ENCODE measurements around the gene HES7. TPM values are rescaled to one million over a fixed set of nuclear protein-coding genes. Genes with fewer than 3 reads are reported as not detected.

The HES7 gene
- total and polyA plus RNA-seq, 9 of the 15 experiments (the other 6 are each of a cell fraction or from before 2014, with no cell fraction given): 0.03 to 1.7 (median 0.14) TPM; not detected in 1

DNA sequence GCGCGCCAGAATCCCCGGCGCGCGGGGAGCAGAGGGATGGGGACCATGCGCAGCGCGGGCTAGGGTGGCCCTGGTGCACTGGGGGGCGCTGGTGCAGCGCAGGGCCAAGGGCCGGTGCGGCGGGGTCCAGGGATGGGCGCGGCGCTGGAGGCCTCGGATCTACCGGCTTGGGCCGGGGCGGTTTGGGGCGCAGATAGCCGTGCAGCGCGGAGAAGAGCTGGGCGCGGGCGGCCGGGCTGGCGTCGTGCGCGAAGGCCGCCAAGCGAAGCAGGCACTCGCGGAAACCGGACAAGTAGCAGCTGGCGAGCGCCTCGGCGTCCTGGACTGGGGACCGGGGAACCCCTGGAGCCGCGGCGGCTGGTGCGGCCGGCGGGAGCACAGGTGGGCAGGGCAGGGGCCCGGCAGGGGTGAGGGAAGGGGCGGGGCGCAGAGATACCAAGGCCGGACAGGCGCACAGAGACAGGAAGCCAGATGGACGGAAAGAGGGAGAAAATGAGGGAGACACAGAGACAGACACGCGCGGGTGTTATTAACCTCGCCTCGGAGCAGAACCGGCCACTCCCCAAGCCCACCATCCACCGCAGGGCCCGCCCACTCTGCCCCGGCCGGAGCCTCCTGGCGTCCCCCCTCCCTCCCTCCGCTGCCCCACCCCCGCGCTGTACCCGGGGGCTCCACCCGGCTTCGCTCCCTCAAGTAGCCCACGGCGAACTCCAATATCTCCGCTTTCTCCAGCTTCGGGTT lies 2.1 kb downstream of the HES7 start (continued):
- TF ChIP-seq, protein P1, sequence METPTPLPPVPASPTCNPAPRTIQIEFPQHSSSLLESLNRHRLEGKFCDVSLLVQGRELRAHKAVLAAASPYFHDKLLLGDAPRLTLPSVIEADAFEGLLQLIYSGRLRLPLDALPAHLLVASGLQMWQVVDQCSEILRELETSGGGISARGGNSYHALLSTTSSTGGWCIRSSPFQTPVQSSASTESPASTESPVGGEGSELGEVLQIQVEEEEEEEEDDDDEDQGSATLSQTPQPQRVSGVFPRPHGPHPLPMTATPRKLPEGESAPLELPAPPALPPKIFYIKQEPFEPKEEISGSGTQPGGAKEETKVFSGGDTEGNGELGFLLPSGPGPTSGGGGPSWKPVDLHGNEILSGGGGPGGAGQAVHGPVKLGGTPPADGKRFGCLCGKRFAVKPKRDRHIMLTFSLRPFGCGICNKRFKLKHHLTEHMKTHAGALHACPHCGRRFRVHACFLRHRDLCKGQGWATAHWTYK (CRISPR knock-in tag; IDR thresholded peaks at IDR 0.05): no peak
- no peak for TF ChIP-seq RFX1 (IDR thresholded peaks at IDR 0.05)
- TF ChIP-seq KHSRP (IDR thresholded peaks at IDR 0.05): no peak
- TF ChIP-seq GATAD2A (IDR thresholded peaks at IDR 0.05): no peak
- TF ChIP-seq SETDB1 (IDR thresholded peaks at IDR 0.05; ENCODE audit: low read length): no peak
- TF ChIP-seq, protein P2, sequence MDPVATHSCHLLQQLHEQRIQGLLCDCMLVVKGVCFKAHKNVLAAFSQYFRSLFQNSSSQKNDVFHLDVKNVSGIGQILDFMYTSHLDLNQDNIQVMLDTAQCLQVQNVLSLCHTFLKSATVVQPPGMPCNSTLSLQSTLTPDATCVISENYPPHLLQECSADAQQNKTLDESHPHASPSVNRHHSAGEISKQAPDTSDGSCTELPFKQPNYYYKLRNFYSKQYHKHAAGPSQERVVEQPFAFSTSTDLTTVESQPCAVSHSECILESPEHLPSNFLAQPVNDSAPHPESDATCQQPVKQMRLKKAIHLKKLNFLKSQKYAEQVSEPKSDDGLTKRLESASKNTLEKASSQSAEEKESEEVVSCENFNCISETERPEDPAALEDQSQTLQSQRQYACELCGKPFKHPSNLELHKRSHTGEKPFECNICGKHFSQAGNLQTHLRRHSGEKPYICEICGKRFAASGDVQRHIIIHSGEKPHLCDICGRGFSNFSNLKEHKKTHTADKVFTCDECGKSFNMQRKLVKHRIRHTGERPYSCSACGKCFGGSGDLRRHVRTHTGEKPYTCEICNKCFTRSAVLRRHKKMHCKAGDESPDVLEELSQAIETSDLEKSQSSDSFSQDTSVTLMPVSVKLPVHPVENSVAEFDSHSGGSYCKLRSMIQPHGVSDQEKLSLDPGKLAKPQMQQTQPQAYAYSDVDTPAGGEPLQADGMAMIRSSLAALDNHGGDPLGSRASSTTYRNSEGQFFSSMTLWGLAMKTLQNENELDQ (CRISPR knock-in tag; IDR thresholded peaks at IDR 0.05; ENCODE audit: borderline replicate concordance): no peak
- TF ChIP-seq SIRT6 (IDR thresholded peaks at IDR 0.05; ENCODE audit: low read depth, low read length): no peak
- no peak for TF ChIP-seq CEBPB (tag; IDR thresholded peaks at IDR 0.05)
- TF ChIP-seq ZBTB1 (CRISPR knock-in tag; IDR thresholded peaks at IDR 0.05; ENCODE audit: borderline replicate concordance, low read depth): no peak
- 0 out of 2 replicates have a peak, but pooled peaks have one; percentile 11 for TF ChIP-seq HCFC1 (IDR thresholded peaks at IDR 0.05; ENCODE audit: low read depth, low read length)
- no peak for TF ChIP-seq NUFIP1 (IDR thresholded peaks at IDR 0.05; ENCODE audit: partially characterized antibody)
- TF ChIP-seq PHB (CRISPR knock-in tag; IDR thresholded peaks at IDR 0.05): no peak
- TF ChIP-seq KDM4B (IDR thresholded peaks at IDR 0.05; ENCODE audit: borderline replicate concordance in 2 of 2, low read depth in 1 of 2): no peak
- no peak for TF ChIP-seq SFPQ (IDR thresholded peaks at IDR 0.05; ENCODE audit: low read depth, low read length)
- TF ChIP-seq FOSL1 (tag; conservative IDR thresholded peaks at IDR 0.05): no peak
- no peak for TF ChIP-seq POLR2AphosphoS5 (IDR thresholded peaks at IDR 0.05; ENCODE audit: control insufficient read depth, insufficient read depth, low read depth, low read length)
- TF ChIP-seq KLF16 (IDR thresholded peaks at IDR 0.05): no peak
- TF ChIP-seq POLR2H (tag; IDR thresholded peaks at IDR 0.05; ENCODE audit: low read depth): no peak
- TF ChIP-seq FOXJ3 (CRISPR knock-in tag; IDR thresholded peaks at IDR 0.05): no peak
- TF ChIP-seq PTTG1 (tag; IDR thresholded peaks at IDR 0.05; ENCODE audit: low read depth): no peak
- TF ChIP-seq MEF2A (IDR thresholded peaks at IDR 0.05; ENCODE audit: control insufficient read depth, low read depth, low read length): no peak
- TF ChIP-seq SMARCA5 (IDR thresholded peaks at IDR 0.05): no peak
- no peak for TF ChIP-seq CBX2 (IDR thresholded peaks at IDR 0.05; ENCODE audit: insufficient read depth, low read length, poor library complexity, severe bottlenecking)
- TF ChIP-seq RBM14 (IDR thresholded peaks at IDR 0.05; ENCODE audit: borderline replicate concordance, insufficient read depth, low read depth, low read length): 0 out of 2 replicates have a peak, but pooled peaks have one; percentile 49

All from K562 (cell line).